ENCODE measurements around the gene EMILIN1.

Gene EMILIN1

DNA sequence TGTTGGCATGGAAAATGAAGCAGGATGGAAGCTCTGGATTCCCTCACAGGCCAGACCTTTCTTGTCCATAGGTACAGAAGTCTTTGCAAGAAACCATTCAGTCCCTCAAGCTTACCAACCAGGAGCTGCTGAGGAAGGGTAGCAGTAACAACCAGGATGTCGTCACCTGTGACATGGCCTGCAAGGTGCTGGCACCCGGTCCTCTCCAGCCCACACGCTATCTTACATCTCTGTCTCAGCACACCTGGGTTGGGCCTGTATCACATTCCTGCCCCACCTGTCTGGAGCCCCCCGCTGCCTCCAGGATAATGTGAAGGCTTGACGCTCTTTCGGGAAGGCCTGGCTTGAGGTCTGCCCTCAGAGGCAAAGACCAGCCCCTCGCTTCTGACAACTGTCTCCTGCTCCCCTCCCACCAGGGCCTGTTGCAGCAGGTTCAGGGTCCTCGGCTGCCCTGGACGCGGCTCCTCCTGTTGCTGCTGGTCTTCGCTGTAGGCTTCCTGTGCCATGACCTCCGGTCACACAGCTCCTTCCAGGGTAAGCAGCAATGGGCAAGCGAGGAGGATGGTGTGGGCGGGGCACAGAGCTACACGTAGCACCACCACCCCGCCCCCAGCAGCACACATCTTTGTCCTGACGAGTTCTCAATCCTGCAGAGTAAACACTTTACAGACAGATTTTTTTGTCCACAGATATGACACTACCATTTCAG, 39.6 kb upstream of the EMILIN1 start:
- TF ChIP-seq, protein P1, sequence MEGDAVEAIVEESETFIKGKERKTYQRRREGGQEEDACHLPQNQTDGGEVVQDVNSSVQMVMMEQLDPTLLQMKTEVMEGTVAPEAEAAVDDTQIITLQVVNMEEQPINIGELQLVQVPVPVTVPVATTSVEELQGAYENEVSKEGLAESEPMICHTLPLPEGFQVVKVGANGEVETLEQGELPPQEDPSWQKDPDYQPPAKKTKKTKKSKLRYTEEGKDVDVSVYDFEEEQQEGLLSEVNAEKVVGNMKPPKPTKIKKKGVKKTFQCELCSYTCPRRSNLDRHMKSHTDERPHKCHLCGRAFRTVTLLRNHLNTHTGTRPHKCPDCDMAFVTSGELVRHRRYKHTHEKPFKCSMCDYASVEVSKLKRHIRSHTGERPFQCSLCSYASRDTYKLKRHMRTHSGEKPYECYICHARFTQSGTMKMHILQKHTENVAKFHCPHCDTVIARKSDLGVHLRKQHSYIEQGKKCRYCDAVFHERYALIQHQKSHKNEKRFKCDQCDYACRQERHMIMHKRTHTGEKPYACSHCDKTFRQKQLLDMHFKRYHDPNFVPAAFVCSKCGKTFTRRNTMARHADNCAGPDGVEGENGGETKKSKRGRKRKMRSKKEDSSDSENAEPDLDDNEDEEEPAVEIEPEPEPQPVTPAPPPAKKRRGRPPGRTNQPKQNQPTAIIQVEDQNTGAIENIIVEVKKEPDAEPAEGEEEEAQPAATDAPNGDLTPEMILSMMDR (IDR thresholded peaks at IDR 0.05; ENCODE audit: insufficient read depth, low read length, missing control alignments) = no peak
- CTCF ChIA-PET = interaction anchor here (1.0 to 1.5 kb wide), 4 partner anchors 20 to 76 kb away, joined by 3 to 5 read pairs (median 4); no protein-coding TSS in a partner anchor
- no peak for DNase-seq (ENCODE audit: low read depth, low spot score)
- no peak overlapping the region for H3K4me3 ChIP-seq (ENCODE audit: low read depth, low read length)
- POLR2A ChIA-PET = interaction anchor here (3.4 kb wide), 1 partner anchor 12 kb away, joined by 13 read pairs; the partner anchor contains the start of gene AGBL5

DNA sequence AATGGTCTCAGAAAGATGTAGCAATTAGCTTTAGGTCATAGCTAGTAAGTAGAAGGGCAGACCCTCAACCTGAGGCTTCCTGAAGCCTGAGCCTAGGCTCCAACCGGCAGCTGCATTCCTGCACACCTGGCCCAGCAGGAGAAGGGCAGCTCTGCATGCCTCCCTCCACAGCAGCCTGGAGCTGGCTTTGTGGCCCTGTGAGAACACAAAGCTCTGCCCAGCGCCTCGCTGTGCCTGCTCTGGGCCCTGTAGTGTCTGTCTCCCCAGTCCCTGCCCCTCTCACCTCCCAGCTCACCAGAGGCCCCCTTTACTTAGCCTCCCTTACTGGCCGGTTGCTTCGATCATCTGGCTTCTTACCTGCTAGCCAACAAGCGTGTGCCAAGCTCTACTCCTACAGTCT, 39.0 kb upstream of the EMILIN1 start:
- CTCF ChIA-PET = interaction anchor here (1.0 to 1.8 kb wide), 5 partner anchors 10 to 77 kb away, joined by 3 to 6 read pairs (median 3); no protein-coding TSS in a partner anchor
- TF ChIP-seq, protein P1 (IDR thresholded peaks at IDR 0.05; ENCODE audit: insufficient read depth, low read length, missing control alignments) = no peak
- no peak for DNase-seq (ENCODE audit: low read depth, low spot score)
- POLR2A ChIA-PET = interaction anchor here (3.4 kb wide), 1 partner anchor 11 kb away, joined by 13 read pairs; the partner anchor contains the start of gene AGBL5
- no peak overlapping the region for H3K4me3 ChIP-seq (ENCODE audit: low read depth, low read length)

DNA sequence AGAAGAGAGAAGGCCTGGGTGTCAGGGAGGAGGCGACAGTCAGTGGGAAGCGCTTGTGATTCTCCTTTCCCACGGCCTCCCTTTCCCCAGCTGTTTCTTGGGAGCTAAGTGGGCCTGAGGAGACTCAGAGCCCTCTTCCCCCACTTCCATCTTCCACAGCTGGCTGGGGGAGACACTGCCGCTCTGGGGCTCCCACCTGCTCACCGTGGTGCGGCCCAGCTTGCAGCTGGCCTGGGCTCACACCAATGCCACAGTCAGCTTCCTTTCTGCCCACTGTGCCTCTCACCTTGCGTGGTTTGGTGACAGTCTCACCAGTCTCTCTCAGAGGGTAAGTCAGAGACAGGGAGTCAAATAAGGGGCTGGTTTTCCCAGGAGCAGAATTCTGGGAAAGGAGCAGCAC, 38.5 kb upstream of the EMILIN1 start:
- CTCF ChIA-PET = interaction anchor here (1.0 to 1.8 kb wide), 4 partner anchors 10 to 77 kb away, joined by 3 to 6 read pairs (median 4); no protein-coding TSS in a partner anchor
- no peak for DNase-seq (ENCODE audit: low read depth, low spot score)
- no peak overlapping the region for H3K4me3 ChIP-seq (ENCODE audit: low read depth, low read length)
- POLR2A ChIA-PET = interaction anchor here (0.7 to 3.4 kb wide), 2 partner anchors 11 to 39 kb away, joined by 3 to 13 read pairs; partner anchors contain the start of gene AGBL5
- TF ChIP-seq, protein P1 (IDR thresholded peaks at IDR 0.05; ENCODE audit: insufficient read depth, low read length, missing control alignments) = no peak

DNA sequence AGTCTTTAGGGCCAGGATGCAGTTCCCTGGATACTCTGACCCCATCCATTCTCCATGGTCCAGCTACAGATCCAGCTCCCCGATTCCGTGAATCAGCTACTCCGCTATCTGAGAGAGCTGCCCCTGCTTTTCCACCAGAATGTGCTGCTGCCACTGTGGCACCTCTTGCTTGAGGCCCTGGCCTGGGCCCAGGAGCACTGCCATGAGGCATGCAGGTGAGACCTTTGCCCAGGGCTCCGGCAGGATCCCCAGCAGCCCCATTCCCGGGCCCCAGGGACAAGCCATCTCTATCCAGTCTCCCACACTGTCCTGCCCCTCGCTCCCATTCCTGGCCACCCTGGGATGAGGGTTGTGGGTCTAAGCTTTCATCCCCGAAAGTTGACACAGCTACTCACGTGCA, 38.1 kb upstream of the EMILIN1 start:
- no peak overlapping the region for H3K4me3 ChIP-seq (ENCODE audit: low read depth, low read length)
- ChIA-PET CTCF (interaction anchor here (1.0 to 1.8 kb wide), 3 partner anchors 9 to 24 kb away, joined by 3 to 6 read pairs (median 3); no protein-coding TSS in a partner anchor), POLR2A (interaction anchor here (0.7 to 3.4 kb wide), 2 partner anchors 10 to 39 kb away, joined by 3 to 13 read pairs; partner anchors contain the start of gene AGBL5)
- TF ChIP-seq, protein P1 (IDR thresholded peaks at IDR 0.05; ENCODE audit: insufficient read depth, low read length, missing control alignments) = no peak
- no peak for DNase-seq (ENCODE audit: low read depth, low spot score)

DNA sequence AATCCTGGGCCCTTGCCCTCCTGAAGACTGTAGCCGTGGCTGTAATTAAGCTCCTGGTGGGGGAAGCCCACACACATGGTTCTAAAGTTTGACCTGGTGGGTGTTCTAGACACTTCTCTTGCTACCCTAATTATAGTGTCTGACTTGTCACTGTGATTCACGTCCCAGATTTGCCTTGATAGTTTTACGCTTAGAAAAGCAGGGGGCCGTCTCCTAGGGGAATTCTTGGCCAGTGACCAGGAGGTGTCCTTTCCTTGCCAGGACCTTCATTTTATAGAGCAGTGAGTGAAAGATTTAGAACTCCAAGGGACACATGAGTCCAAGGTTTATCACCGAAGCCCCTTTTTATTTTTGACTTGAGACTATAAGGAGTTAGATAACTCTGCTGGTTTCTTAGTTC, 36.7 kb upstream of the EMILIN1 start:
- TF ChIP-seq, protein P1 (IDR thresholded peaks at IDR 0.05; ENCODE audit: insufficient read depth, low read length, missing control alignments) = no peak
- DNase-seq (ENCODE audit: low read depth, low spot score) = no peak
- CTCF ChIA-PET = interaction anchor here (1.4 kb wide), 1 partner anchor 9 kb away, joined by 5 read pairs; the partner anchor contains the start of gene TMEM214
- H3K4me3 ChIP-seq (ENCODE audit: low read depth, low read length) = no peak overlapping the region
- POLR2A ChIA-PET = interaction anchor here (3.4 kb wide), 1 partner anchor 9 kb away, joined by 13 read pairs; the partner anchor contains the start of gene AGBL5

DNA sequence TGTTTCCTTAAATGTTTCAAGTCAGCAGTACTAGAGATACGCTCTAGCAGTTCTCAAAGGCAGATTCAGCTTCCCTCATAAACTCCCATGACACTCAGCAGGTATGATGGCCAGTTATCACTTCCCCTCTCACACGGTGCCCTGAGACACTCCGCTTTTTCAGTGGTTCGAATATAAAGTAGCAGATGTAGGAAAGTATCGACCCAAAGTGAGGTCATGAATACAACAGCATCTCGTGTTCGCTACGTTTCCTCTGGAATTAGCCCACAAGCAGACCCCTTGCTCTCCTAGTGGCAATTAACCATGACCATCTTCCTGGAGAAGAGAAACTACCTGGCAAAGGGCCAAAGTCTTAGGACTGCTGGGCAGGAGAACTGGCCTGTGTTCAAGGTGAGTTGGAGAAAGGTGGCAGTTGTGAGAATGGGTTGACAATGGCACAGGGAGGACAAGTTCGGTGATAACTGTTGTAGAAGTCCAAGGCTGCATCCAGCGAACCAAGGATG, 36.2 kb upstream of the EMILIN1 start:
- CTCF ChIA-PET = interaction anchor here (1.4 kb wide), 1 partner anchor 9 kb away, joined by 5 read pairs; the partner anchor contains the start of gene TMEM214
- H3K4me3 ChIP-seq (ENCODE audit: low read depth, low read length) = no peak overlapping the region
- TF ChIP-seq, protein P1 (IDR thresholded peaks at IDR 0.05; ENCODE audit: insufficient read depth, low read length, missing control alignments) = no peak
- POLR2A ChIA-PET = interaction anchor here (3.4 kb wide), 1 partner anchor 9 kb away, joined by 13 read pairs; the partner anchor contains the start of gene AGBL5
- no peak for DNase-seq (ENCODE audit: low read depth, low spot score)
